Right lobe of liver (tissue), 6 donors: ENCODE measurements around the gene TSHZ3. TPM values are rescaled to one million over a fixed set of nuclear protein-coding genes. Genes with fewer than 3 reads are reported as not detected.

Source experiments
- ATAC-seq, 4 donors: fragments of 200-7000 bp; cut with Tn5 transposase; one replicate each; pipeline ENCODE4 v1.9.1; 2020; ENCODE audit warnings: mild to moderate bottlenecking in 4 of 4, moderate library complexity in 4 of 4
- DNase-seq, 3 donors: peaks; one replicate each; pipeline ENCODE4 v3.0.0-alpha.2; 2020
- H3K27ac ChIP-seq, 3 donors: fragments of 200-600 bp; one replicate each; pipeline ENCODE4 v1.8.0; 2022
- H3K27me3 ChIP-seq, 2 donors: fragments of 200-600 bp; one replicate each; pipeline ENCODE4 v1.8.0; 2022
- H3K36me3 ChIP-seq, 4 donors: fragments of 200-600 bp; sonication (generic) in 1 of 4; one replicate each; pipeline versions ENCODE4 v1.5.1 to v1.8.0; 2017 to 2022; ENCODE audit warnings: control low read depth in 1 of 4
- H3K4me1 ChIP-seq, 4 donors: fragments of 200-600 bp; sonication (generic) in 1 of 4; one replicate each; pipeline versions ENCODE4 v1.5.1 to v1.8.0; 2017 to 2022; ENCODE audit warnings: control low read depth in 1 of 4
- H3K4me3 ChIP-seq, 3 donors: fragments of 200-600 bp; one replicate each; pipeline ENCODE4 v1.8.0; 2022
- H3K9me3 ChIP-seq, 4 donors: fragments of 200-600 bp; sonication (generic) in 1 of 4; one replicate each; pipeline versions ENCODE4 v1.5.1 to v1.8.0; 2017 to 2022; ENCODE audit warnings: control low read depth in 1 of 4
- CTCF ChIP-seq, 4 donors: fragments of 200-600 bp in 3 of 4; fragments of 450-650 bp in 1 of 4; IDR thresholded peaks; one replicate each; pipeline versions ENCODE4 v1.5.1 to v1.8.0; 2016 to 2022; ENCODE audit warnings: antibody characterized with exemption in 4 of 4, mild to moderate bottlenecking in 2 of 4
- POLR2A ChIP-seq: fragments of 450-650 bp; IDR thresholded peaks from one replicate; pipeline ENCODE4 v1.6.1; 2017; ENCODE audit warnings: antibody characterized with exemption, mild to moderate bottlenecking
- WGBS: methylation state at CpG from one replicate; pipeline ENCODE4 v1.1.6; 2018; ENCODE audit warnings: low coverage, low lambda C conversion rate; ENCODE audit not compliant: insufficient coverage; ENCODE audit errors: missing lambda C conversion rate; 5-methylcytosine and 5-hydroxymethylcytosine counted together
- intact Hi-C, 2 donors: fragments of 100-400 bp; cut with DNase I; formaldehyde crosslinking; loops; one replicate each; pipeline versions ENCODE4 v1.11.2 to v1.14.1; 2022
- total RNA-seq, 6 experiments: library from RNA; depleted of rRNA in 2 of 6; stranded (reverse); fragments of >200 nt in 2 of 6; fragmentation: NEBNext Ultra II Directional in 3 of 6; extraction: Animal tissue kit (Norgen Biotek cat#: 25700) in 3 of 6; gene quantifications; one replicate each; pipeline versions ENCODE4 v1.1.0 to v1.2.4, GENCODE V29; 2016 to 2023
- donor health status: DM: no; HTN: yes; CAD: no.
- donor health status: DM: no; HTN: no; CAD: no.
- donor health status: DM: no; HTN: no; CAD: no.
- donor health status: DM: no; HTN: yes; CAD: no.
- donor health status: DM: no; HTN: yes; CAD: no.

TSHZ3 gene
- total RNA-seq, 6 experiments from 2014 or later: 1.2 to 1.6 (median 1.3) TPM

DNA sequence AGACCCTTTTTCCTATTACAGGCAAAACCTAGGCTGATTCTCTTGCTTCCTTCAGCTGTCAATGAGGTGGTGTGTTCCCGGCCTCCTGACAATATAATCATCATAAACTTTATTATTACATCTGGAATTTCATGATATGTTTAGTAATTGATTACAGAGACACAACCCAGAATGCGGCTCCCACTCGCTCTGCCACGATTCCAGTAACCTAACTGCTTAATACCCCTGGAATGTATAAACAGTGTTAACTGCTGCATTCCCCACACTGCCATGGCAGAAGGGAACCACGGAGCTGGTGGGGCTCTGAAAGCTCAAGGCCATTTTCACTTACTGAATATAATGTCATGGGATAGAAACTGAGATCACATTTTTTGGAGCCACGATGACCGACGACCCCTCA is 17.1 kb downstream of the TSHZ3 start:
- Histone ChIP-seq H3K9me3 (no peaks in the 10 kb centered on the region), H3K4me1 (no peaks in the 10 kb centered on the region), H3K27ac (no peak overlapping the region), H3K4me3 (no peak overlapping the region), H3K27me3 (no peaks in the 10 kb centered on the region), H3K36me3 (no peaks in the 10 kb centered on the region)
- 70% methylated on average over 8 of the region's 8 CpGs for WGBS
- TF ChIP-seq CTCF (IDR thresholded peaks at IDR 0.05) (no peak), POLR2A (no peak)
- no peak for DNase-seq
- no peak for ATAC-seq
- intact Hi-C loops: no loop called here

GRCh38 chr19:31331536-31331935 is 17.7 kb downstream of the TSHZ3 start:
- ATAC-seq: no peak

GRCh38 chr19:31330761-31331160 is 18.5 kb downstream of the TSHZ3 start:
- H3K9me3 ChIP-seq: no peaks in the 10 kb centered on the region
- no peak overlapping the region for H3K27ac ChIP-seq
- no peaks in the 10 kb centered on the region for H3K4me1 ChIP-seq
- no peaks in the 10 kb centered on the region for H3K36me3 ChIP-seq
- DNase-seq (no peak), ATAC-seq (peak in 1 of 4 donors; percentile 24)
- no peak overlapping the region for H3K4me3 ChIP-seq
- no peaks in the 10 kb centered on the region for H3K27me3 ChIP-seq
- intact Hi-C loops: no loop called here
- TF ChIP-seq POLR2A (no peak), CTCF (IDR thresholded peaks at IDR 0.05) (no peak)
- 52% methylated on average over 9 of the region's 12 CpGs for WGBS

More at GRCh38 chr19:31331536-31331935, 17.7 kb downstream of the TSHZ3 start:
- Histone ChIP-seq H3K27ac (no peak overlapping the region), H3K36me3 (no peaks in the 10 kb centered on the region), H3K4me3 (no peak overlapping the region), H3K27me3 (no peaks in the 10 kb centered on the region), H3K9me3 (no peaks in the 10 kb centered on the region), H3K4me1 (no peaks in the 10 kb centered on the region)
- intact Hi-C loops: no loop called here
- no peak for DNase-seq
- 41% methylated on average over 8 of the region's 11 CpGs for WGBS
- no peak for TF ChIP-seq CTCF (IDR thresholded peaks at IDR 0.05)

DNA sequence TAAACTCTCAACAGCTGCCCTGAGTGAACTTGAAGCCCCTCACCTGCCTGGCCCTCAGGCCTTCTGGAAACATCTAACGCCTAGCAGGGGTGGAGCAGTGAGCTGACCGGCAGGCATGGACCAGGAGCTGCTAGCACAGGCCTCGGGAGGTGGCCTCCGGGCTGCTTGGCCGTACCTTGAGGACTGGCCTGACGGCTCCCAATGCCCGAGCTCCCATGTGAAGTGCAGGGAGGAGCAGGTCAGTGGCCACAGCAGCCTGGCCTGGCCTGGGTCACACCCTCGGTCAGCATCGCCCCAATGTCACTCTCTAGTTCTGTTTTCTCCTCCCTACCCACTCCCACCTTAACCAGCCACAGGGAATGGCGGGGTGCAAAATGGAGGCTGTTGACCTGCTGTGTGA is 19.0 kb downstream of the TSHZ3 start:
- DNase-seq: no peak
- Histone ChIP-seq H3K9me3 (no peaks in the 10 kb centered on the region), H3K4me3 (no peak overlapping the region), H3K4me1 (no peaks in the 10 kb centered on the region), H3K27ac (peak overlapping the region in 1 of 3 donors; percentile 43), H3K36me3 (no peaks in the 10 kb centered on the region), H3K27me3 (no peaks in the 10 kb centered on the region)
- 58% methylated on average over 3 of the region's 10 CpGs for WGBS
- intact Hi-C loops: no loop called here
- peak in 3 of 4 donors; percentile 24 to 53 (median 26) for ATAC-seq
- TF ChIP-seq POLR2A (no peak), CTCF (IDR thresholded peaks at IDR 0.05) (no peak)

- ATAC-seq (peak; percentile 43 to 75 (median 64)), DNase-seq (no peak)
- no peaks in the 10 kb centered on the region for H3K4me1 ChIP-seq
- intact Hi-C loops: no loop called here
- no peak for TF ChIP-seq CTCF (IDR thresholded peaks at IDR 0.05)
- no peak for TF ChIP-seq POLR2A
- H3K27ac ChIP-seq: peak overlapping the region in 1 of 3 donors; percentile 43
- 67% methylated on average over 4 of the region's 4 CpGs for WGBS
- no peaks in the 10 kb centered on the region for H3K9me3 ChIP-seq
- H3K27me3 ChIP-seq: no peaks in the 10 kb centered on the region
- H3K4me3 ChIP-seq: no peak overlapping the region
- H3K36me3 ChIP-seq: no peaks in the 10 kb centered on the region
Measured at GRCh38 chr19:31329819-31330218, 19.4 kb downstream of the TSHZ3 start.
